GM23338 (cell line): ENCODE data around the gene CGREF1.

ENCODE experiments used
- EZH2 ChIP-seq: fragments of 200-600 bp; sonication (generic); IDR thresholded peaks from one replicate; pipeline ENCODE4 v1.8.0; 2017; ENCODE audit warnings: antibody characterized with exemption, mild to moderate bottlenecking, low read depth; ENCODE audit not compliant: unreplicated experiment
- EZH2phosphoT487 ChIP-seq: fragments of 200-600 bp; sonication (generic); IDR thresholded peaks from one replicate; pipeline ENCODE4 v1.8.1; 2018; ENCODE audit warnings: antibody characterized with exemption; ENCODE audit not compliant: unreplicated experiment
- JUNB ChIP-seq: IDR thresholded peaks from one replicate; pipeline ENCODE4 v1.6.1; 2016; ENCODE audit warnings: antibody characterized with exemption; ENCODE audit not compliant: unreplicated experiment
- NANOG ChIP-seq: IDR thresholded peaks from 2 replicates; pipeline ENCODE4 v1.6.1; 2016; ENCODE audit warnings: antibody characterized with exemption, borderline replicate concordance
- POLR2AphosphoS5 ChIP-seq: IDR thresholded peaks from 2 replicates; pipeline ENCODE4 v1.6.1; 2016; ENCODE audit warnings: antibody characterized with exemption, low read depth
- ZNF114 ChIP-seq: fragments of 250-450 bp; sonication (Bioruptor Pico); IDR thresholded peaks from 2 replicates; pipeline ENCODE4 v1.5.0; 2020; ENCODE audit warnings: mild to moderate bottlenecking, moderate library complexity
- ZNF331 ChIP-seq: fragments of 250-450 bp; sonication (Bioruptor Pico); IDR thresholded peaks from 2 replicates; pipeline ENCODE4 v1.5.0; 2020; ENCODE audit warnings: low read depth, mild to moderate bottlenecking, moderate library complexity
- TF ChIP-seq, protein P1 (sequence below), 2 experiments: fragments of 200-600 bp in 1 of 2; sonication (generic) in 1 of 2; conservative IDR thresholded peaks; 2 replicates each; pipeline versions ENCODE4 v1.5.1 to v1.6.1; 2016 to 2017; ENCODE audit warnings: antibody characterized with exemption in 2 of 2, low read depth in 2 of 2, mild to moderate bottlenecking in 2 of 2, moderate library complexity in 1 of 2
- TF ChIP-seq, protein P2 (sequence below): IDR thresholded peaks from one replicate; pipeline ENCODE4 v1.6.1; 2018; ENCODE audit warnings: antibody characterized with exemption; ENCODE audit not compliant: unreplicated experiment

DNA sequence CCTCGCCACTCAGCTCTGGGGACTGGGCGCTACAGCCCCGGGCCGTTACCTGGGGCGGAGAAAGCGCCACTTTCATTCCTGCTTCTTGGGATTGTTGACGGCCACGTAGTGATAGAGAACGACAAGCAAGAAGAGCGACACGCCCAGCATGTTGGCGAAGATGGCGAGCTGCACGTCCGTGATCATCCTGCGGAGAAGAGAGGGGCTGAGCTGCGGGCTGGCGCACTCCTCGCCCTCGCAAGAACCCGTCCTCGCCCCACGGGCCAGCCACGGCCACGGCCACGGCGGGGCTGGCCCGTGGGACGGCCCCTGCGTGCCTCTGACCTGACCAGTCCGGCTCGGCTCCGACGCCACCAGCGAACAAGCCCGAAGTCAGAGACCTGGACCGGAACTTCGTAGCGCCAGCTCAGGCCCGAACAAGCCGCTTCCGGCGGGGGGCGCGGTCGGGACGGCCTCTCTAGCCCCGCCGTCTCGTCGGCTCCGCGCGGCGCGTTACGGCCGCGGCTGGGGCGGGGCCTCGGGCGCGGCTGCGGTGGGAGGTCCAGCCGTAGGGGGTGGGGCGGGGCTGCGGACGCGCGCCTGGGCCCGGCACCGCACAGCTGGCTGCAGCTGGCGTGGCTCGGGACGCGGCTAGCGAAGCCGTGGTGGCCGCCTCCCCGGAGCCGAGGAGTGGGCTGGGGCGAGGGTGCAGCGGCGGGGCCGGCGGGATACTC, 47.5 kb downstream of the CGREF1 start, which contains the start of gene OST4:
- TF ChIP-seq, protein P1, sequence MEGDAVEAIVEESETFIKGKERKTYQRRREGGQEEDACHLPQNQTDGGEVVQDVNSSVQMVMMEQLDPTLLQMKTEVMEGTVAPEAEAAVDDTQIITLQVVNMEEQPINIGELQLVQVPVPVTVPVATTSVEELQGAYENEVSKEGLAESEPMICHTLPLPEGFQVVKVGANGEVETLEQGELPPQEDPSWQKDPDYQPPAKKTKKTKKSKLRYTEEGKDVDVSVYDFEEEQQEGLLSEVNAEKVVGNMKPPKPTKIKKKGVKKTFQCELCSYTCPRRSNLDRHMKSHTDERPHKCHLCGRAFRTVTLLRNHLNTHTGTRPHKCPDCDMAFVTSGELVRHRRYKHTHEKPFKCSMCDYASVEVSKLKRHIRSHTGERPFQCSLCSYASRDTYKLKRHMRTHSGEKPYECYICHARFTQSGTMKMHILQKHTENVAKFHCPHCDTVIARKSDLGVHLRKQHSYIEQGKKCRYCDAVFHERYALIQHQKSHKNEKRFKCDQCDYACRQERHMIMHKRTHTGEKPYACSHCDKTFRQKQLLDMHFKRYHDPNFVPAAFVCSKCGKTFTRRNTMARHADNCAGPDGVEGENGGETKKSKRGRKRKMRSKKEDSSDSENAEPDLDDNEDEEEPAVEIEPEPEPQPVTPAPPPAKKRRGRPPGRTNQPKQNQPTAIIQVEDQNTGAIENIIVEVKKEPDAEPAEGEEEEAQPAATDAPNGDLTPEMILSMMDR (conservative IDR thresholded peaks at IDR 0.05; ENCODE audit: low read depth in 2 of 2): no peak
- TF ChIP-seq EZH2 (no peak), EZH2phosphoT487 (no peak), POLR2AphosphoS5 (peak; percentile 86), ZNF331 (CRISPR knock-in tag) (no peak), JUNB (no peak), ZNF114 (CRISPR knock-in tag) (no peak), NANOG (no peak)
- TF ChIP-seq, protein P2, sequence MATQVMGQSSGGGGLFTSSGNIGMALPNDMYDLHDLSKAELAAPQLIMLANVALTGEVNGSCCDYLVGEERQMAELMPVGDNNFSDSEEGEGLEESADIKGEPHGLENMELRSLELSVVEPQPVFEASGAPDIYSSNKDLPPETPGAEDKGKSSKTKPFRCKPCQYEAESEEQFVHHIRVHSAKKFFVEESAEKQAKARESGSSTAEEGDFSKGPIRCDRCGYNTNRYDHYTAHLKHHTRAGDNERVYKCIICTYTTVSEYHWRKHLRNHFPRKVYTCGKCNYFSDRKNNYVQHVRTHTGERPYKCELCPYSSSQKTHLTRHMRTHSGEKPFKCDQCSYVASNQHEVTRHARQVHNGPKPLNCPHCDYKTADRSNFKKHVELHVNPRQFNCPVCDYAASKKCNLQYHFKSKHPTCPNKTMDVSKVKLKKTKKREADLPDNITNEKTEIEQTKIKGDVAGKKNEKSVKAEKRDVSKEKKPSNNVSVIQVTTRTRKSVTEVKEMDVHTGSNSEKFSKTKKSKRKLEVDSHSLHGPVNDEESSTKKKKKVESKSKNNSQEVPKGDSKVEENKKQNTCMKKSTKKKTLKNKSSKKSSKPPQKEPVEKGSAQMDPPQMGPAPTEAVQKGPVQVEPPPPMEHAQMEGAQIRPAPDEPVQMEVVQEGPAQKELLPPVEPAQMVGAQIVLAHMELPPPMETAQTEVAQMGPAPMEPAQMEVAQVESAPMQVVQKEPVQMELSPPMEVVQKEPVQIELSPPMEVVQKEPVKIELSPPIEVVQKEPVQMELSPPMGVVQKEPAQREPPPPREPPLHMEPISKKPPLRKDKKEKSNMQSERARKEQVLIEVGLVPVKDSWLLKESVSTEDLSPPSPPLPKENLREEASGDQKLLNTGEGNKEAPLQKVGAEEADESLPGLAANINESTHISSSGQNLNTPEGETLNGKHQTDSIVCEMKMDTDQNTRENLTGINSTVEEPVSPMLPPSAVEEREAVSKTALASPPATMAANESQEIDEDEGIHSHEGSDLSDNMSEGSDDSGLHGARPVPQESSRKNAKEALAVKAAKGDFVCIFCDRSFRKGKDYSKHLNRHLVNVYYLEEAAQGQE: no peak
